NCI-H2029 treated with DMSO at 0.1 percent for 48 hours (cell line): ENCODE data around the gene CCDC190.
"Not testable (repeated sequence)": the region's sequence is repeated elsewhere in the genome, so short reads cannot be mapped to it uniquely, and the experiment has no call there.

Experiments used
- DNase-seq: peaks from one replicate; lab custom pipeline; 2025; lab: John Stamatoyannopoulos, UW

Gene CCDC190

DNA sequence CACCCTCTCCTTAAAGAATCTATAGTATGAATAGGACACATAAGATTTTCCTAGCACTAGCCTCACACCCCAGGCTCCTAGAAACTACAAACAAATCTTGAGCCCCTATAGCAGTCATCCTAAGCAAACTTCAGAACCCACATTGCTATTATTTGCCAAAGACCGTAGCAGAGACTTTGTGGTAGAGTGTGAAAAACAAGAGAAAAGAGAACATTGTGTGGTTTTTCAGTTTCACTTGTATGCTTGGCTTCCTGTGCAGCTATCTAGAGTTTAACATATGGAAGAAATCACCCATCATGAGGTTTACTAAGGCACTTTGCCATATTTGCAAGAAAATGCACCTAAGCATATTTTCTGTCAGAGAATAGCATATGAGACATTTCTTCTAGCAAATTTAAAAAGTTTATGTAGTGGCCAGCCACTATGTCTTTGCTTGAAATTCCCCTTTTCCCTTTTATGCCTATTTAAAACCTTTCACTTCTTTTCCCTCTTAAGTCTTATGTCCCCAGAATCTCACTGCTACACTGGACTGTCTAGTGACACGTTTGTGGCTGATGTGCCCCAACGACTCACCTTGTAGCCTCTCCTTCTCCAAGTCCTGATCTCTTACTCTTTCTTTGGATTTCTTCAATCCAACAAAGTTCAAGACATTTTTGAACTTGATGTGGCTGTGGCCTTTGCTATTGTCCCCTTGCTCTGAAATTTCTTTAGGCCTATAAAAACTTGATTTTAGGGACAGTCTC, 25.6 kb downstream of the CCDC190 start:
- no peak for DNase-seq

DNA sequence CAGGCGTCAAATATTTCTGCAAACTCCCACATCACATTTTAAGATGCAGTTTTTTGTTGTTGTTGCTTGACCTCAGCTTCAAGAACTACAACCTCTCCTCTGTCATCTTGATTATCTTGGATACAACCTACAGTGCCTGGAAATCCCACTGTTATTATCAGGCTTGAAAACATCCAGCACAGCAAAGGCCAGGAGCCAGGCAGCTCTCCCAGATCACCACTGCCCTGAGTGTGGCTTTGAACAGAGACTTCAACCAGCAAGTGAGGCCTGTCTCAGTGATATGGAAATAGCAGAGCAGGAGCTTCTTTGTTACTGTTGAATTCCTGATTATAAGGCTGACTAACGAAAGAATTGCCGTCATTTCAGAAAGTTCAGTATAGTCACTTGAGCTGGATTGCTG, 28.5 kb downstream of the CCDC190 start:
- DNase-seq, result no peak

DNA sequence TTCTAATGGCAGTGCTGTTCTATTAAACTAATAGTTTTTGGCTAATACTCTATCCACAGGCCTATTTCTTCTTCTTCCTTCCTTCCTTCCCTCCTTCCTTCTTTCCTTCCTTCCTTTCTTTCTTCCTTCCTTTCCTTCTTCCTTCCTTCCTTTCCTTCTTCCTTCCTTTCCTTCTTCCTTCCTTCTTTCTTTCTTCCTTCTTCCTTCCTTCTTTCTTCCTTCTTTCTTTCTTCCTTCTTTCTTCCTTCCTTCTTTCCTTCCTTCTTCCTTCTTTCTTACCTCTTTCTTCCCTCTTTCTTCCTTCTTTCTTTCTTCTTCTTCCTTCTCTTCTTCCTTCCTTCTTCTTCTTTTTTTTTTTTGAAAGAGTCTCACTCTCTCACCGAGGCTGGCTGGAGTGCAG, 31.7 kb downstream of the CCDC190 start:
- no peak for DNase-seq

DNA sequence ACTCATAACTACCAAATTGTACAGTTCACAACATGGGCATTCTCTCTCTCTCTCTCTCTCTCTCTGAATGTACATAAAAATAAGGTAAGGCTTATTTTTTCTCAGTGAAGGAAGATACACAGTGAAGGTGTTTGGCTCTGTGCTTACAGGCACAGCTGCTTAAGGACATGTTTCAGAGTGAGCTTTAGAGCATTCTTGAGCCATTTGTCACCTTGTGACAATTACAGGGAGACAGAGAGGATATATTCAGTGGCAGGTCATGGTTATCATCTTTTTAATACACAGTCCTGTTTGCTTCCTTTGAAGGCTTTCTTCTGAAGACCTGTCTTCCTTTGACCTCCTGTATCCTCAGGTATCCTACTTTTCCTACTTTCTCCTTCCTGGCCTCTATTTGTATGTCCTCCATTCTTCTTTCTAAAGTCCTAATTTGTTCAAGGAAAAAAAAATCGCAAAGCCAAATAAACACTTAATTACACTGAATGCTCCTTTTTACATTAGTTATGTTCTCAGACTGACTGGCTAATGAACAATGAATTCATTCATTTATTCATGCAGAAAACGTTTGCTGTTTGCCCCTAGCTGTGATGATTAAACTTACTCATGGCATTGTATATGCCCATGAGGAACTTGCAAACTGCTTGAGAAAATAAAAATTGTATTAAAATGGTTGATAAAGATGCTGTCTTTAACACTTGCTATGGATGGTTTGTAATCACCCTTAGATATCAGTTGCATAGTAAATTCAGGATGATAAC, 37.0 kb downstream of the CCDC190 start:
- DNase-seq, result no peak

DNA sequence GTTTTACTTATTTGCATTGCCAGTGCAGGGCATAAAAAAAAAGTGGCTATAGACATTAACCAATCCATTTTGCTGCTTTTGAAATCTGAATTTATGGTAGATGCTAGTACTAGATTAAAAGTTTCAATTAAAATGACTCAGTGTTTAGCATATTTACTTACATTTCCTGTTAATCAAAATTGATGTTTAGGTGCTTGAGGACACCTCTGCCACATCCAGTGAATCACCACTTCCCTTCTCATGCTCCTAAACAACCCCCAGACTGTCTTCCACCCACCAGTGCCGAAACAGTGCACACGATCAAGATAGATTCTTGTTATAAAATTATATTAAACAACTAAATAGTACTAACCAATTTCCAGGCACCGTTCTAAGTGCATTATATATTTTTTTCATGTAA, 37.7 kb downstream of the CCDC190 start:
- DNase-seq, result no peak

DNA sequence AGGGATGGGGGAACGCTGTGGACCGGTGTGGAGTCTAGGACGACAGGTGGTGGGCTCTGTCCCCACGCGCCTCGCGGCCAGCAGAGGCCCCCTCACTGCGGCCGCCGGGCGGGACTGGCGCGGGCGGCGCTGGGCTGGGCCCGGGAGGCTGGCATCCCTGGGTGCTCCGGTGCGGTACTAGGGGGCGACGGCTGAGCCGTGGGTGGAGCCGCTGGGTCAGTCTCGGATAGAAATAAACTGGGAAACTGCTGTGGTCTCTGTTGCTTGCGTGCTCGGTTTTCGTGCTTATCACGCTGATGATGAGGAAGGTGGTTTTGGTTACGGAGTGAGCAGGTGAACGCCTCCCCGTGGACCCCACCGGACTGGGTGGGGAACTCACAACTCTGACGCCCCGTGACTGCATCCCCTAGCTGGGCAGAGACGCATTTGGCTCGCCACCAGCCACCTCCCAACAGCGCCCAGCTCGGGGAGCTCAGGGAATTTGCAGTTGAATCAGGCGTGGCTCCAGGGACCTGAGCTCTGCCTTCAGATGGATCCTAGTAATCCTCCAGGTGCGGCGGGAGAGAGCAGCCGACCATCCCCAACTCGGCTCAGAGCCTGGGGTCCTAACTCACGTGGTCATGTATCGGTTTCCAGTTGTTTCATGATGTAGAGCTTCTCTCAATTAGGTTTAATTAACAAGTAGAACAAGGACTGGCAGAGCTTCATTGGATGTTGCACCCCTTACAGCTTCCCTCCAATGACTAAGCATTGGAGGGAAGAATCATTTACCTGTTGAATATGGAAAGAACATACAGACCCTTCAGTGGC, 38.4 kb downstream of the CCDC190 start:
- no peak for DNase-seq

DNA sequence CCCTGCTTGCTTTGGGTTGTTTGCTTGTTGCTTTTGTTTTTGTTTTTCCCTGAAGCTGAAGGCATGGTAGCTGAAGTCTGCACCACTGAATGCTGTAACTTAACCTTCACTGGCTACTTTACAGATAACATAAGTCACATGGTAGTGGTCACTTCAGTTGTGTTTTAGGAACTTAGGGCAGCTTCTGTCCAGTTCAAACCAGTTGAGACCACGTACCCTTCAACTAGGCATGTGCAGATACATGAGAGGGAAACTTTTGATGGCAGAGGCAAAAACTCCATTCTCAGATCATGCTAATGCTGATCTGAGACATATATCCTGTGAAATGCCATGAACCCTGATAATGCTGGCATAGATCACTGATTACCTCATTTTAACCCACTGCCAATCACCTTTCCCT, 42.3 kb downstream of the CCDC190 start:
- DNase-seq, result not testable (repeated sequence)

DNA sequence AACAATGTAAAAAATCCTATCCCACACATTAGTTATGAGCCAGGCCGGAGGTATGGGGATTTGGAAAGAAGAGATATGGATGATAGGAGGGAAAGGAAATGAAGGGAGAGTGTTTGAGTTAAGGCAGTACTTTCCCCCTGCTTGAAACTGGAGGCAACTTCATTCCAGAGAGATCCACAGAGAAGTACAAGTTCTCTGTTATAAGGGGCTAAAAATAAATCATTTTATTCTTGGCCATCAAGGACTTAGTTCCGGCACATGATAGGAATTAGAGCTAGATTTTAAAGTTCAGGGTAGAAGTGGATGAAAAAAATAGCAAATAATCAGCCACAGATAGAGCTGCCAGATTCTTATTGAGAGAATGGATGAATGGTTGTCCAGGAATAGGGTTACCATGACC, 42.8 kb downstream of the CCDC190 start:
- DNase-seq, result not testable (repeated sequence)

DNA sequence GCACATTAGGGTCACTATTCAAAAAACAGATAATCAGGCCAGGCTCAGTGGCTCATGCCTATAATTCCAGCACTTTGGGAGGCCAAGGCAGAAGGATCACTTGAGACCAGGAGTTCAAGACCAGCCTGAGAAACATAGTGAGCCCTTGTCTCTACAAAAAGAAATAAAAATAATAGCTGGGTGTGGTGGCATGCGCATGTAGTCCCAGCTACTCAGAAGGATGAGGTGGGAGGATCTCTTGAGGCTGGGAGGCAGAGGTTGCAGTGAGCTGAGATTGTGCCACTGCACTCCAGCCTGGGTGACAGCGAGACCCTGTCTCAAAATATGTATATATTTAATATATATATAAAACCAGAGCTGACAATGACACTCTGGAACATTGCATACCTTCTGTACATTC, 48.6 kb downstream of the CCDC190 start:
- not testable (repeated sequence) for DNase-seq

DNA sequence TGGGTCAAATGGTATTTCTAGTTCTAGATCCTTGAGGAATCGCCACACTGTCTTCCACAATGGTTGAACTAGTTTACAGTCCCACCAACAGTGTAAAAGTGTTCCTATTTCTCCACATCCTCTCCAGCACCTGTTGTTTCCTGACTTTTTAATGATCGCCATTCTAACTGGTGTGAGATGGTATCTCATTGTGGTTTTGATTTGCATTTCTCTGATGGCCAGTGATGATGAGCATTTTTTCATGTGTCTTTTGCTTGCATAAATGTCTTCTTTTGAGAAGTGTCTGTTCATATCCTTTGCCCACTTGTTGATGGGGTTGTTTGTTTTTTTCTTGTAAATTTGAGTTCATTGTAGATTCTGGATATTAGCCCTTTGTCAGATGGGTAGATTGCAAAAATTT, 53.5 kb downstream of the CCDC190 start:
- not testable (repeated sequence) for DNase-seq
